ENCODE measurements around the gene TBC1D1.

GRCh38 chr4:38169524-38169923 is 278.6 kb downstream of the TBC1D1 start:
- TF ChIP-seq, protein P1, sequence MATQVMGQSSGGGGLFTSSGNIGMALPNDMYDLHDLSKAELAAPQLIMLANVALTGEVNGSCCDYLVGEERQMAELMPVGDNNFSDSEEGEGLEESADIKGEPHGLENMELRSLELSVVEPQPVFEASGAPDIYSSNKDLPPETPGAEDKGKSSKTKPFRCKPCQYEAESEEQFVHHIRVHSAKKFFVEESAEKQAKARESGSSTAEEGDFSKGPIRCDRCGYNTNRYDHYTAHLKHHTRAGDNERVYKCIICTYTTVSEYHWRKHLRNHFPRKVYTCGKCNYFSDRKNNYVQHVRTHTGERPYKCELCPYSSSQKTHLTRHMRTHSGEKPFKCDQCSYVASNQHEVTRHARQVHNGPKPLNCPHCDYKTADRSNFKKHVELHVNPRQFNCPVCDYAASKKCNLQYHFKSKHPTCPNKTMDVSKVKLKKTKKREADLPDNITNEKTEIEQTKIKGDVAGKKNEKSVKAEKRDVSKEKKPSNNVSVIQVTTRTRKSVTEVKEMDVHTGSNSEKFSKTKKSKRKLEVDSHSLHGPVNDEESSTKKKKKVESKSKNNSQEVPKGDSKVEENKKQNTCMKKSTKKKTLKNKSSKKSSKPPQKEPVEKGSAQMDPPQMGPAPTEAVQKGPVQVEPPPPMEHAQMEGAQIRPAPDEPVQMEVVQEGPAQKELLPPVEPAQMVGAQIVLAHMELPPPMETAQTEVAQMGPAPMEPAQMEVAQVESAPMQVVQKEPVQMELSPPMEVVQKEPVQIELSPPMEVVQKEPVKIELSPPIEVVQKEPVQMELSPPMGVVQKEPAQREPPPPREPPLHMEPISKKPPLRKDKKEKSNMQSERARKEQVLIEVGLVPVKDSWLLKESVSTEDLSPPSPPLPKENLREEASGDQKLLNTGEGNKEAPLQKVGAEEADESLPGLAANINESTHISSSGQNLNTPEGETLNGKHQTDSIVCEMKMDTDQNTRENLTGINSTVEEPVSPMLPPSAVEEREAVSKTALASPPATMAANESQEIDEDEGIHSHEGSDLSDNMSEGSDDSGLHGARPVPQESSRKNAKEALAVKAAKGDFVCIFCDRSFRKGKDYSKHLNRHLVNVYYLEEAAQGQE (IDR thresholded peaks at IDR 0.05; ENCODE audit: insufficient read depth in 1 of 2, low read depth in 2 of 2, low read length in 2 of 2) = no peak
- TF ChIP-seq POLR2AphosphoS5 (IDR thresholded peaks at IDR 0.05; ENCODE audit: low read depth, low read length) = no peak
